NCI-H1417 treated with DMSO at 0.1 percent for 48 hours (cell line): ENCODE results near the gene ALPK3.

Experiments
- DNase-seq: peaks from one replicate; lab custom pipeline; 2025; lab: John Stamatoyannopoulos, UW

ALPK3 gene

GRCh38 chr15:84846269-84846668, 29.1 kb downstream of the ALPK3 start:
- DNase-seq, result no peak

GRCh38 chr15:84847382-84847781, 30.2 kb downstream of the ALPK3 start:
- no peak for DNase-seq

- no peak for DNase-seq
These were observed 35.1 kb downstream of the ALPK3 start for GRCh38 chr15:84852212-84852611.

- DNase-seq, result no peak
These were observed 38.0 kb downstream of the ALPK3 start for GRCh38 chr15:84855136-84855535.

- DNase-seq, result no peak
These were observed 38.6 kb downstream of the ALPK3 start for GRCh38 chr15:84855765-84856164.

- DNase-seq, result no peak
These were observed 39.7 kb downstream of the ALPK3 start for GRCh38 chr15:84856731-84857417.

GRCh38 chr15:84857418-84858004, 40.4 kb downstream of the ALPK3 start:
- no peak for DNase-seq

GRCh38 chr15:84858231-84858630, 41.1 kb downstream of the ALPK3 start:
- no peak for DNase-seq

- DNase-seq, result no peak
These were observed 42.0 kb downstream of the ALPK3 start for GRCh38 chr15:84859144-84859543.

- DNase-seq, result no peak
These were observed 42.5 kb downstream of the ALPK3 start for GRCh38 chr15:84859651-84860050.

- DNase-seq, result no peak
These were observed 44.6 kb downstream of the ALPK3 start for GRCh38 chr15:84861781-84862180.

- no peak for DNase-seq
These were observed 45.2 kb downstream of the ALPK3 start for GRCh38 chr15:84862214-84862975.

GRCh38 chr15:84863565-84864443, 46.6 kb downstream of the ALPK3 start:
- no peak for DNase-seq

GRCh38 chr15:84864444-84864795, 47.3 kb downstream of the ALPK3 start:
- no peak for DNase-seq

GRCh38 chr15:84865074-84865569, 48.0 kb downstream of the ALPK3 start:
- no peak for DNase-seq

GRCh38 chr15:84868037-84868880, 51.1 kb downstream of the ALPK3 start:
- DNase-seq, result no peak

- DNase-seq, result no peak
These were observed 52.4 kb downstream of the ALPK3 start for GRCh38 chr15:84869510-84869909.

- no peak for DNase-seq
These were observed 54.4 kb downstream of the ALPK3 start for GRCh38 chr15:84871428-84871985.

GRCh38 chr15:84872009-84872910, 55.1 kb downstream of the ALPK3 start:
- no peak for DNase-seq

GRCh38 chr15:84873997-84874396, 56.8 kb downstream of the ALPK3 start:
- no peak for DNase-seq
